HT-29 (cell line): ENCODE data around the gene WEE1. TPM values are rescaled to one million over a fixed set of nuclear protein-coding genes. Genes with fewer than 3 reads are reported as not detected.
"Not testable (repeated sequence)": the region's sequence is repeated elsewhere in the genome, so short reads cannot be mapped to it uniquely, and the experiment has no call there.

Source experiments
- DNase-seq: peaks from one replicate; pipeline ENCODE4 v3.0.0-alpha.2; 2015; ENCODE audit warnings: low spot score
- total RNA-seq: library from RNA; depleted of rRNA; stranded (reverse); fragments of >200 nt; shearing (Covaris generic); gene quantifications from 2 replicates; pipeline ENCODE4 v1.2.3, GENCODE V29; 2014

Gene WEE1
- total RNA-seq, 1 experiment from 2014 or later, result 157 TPM

- no peak for DNase-seq
These were observed 23.5 kb downstream of the WEE1 start for GRCh38 chr11:9596926-9597464.

- no peak for DNase-seq
These were observed 26.7 kb downstream of the WEE1 start for GRCh38 chr11:9600166-9600565.

- peak; percentile 39 for DNase-seq
These were observed 27.2 kb downstream of the WEE1 start for GRCh38 chr11:9600644-9601036.

GRCh38 chr11:9601037-9601875 lies 27.8 kb downstream of the WEE1 start:
- no peak for DNase-seq

- DNase-seq, result no peak
These were observed 28.4 kb downstream of the WEE1 start for GRCh38 chr11:9601876-9602199.

- not testable (repeated sequence) for DNase-seq
These were observed 29.7 kb downstream of the WEE1 start for GRCh38 chr11:9603214-9603613.

GRCh38 chr11:9604134-9604533 lies 30.7 kb downstream of the WEE1 start:
- DNase-seq, result no peak

- DNase-seq, result no peak
These were observed 32.3 kb downstream of the WEE1 start for GRCh38 chr11:9605742-9606141.

GRCh38 chr11:9606809-9607510 lies 33.5 kb downstream of the WEE1 start:
- peak; percentile 75 for DNase-seq

GRCh38 chr11:9607511-9607899 lies 34.0 kb downstream of the WEE1 start:
- DNase-seq, result no peak

GRCh38 chr11:9609002-9609759 lies 35.7 kb downstream of the WEE1 start:
- DNase-seq, result no peak

GRCh38 chr11:9609841-9610240 lies 36.4 kb downstream of the WEE1 start:
- DNase-seq, result no peak

GRCh38 chr11:9613118-9613829 lies 39.8 kb downstream of the WEE1 start:
- DNase-seq, result peak; percentile 99

- peak; percentile 88 for DNase-seq
These were observed 40.6 kb downstream of the WEE1 start for GRCh38 chr11:9613830-9614762.

GRCh38 chr11:9615031-9615451 lies 41.6 kb downstream of the WEE1 start:
- DNase-seq, result no peak

- no peak for DNase-seq
These were observed 42.7 kb downstream of the WEE1 start for GRCh38 chr11:9616042-9616675.

GRCh38 chr11:9616858-9617257 lies 43.4 kb downstream of the WEE1 start:
- no peak for DNase-seq

- DNase-seq, result no peak
These were observed 44.5 kb downstream of the WEE1 start for GRCh38 chr11:9617940-9618339.

GRCh38 chr11:9619004-9619403 lies 45.5 kb downstream of the WEE1 start:
- no peak for DNase-seq

- DNase-seq, result no peak
These were observed 46.5 kb downstream of the WEE1 start for GRCh38 chr11:9619971-9620370.
